Measurements from ENCODE around the gene MRPL50. TPM values are rescaled to one million over a fixed set of nuclear protein-coding genes. Genes with fewer than 3 reads are reported as not detected.

MRPL50 gene
- total RNA-seq, 1 donor from 2014 or later = 16.3 TPM

DNA sequence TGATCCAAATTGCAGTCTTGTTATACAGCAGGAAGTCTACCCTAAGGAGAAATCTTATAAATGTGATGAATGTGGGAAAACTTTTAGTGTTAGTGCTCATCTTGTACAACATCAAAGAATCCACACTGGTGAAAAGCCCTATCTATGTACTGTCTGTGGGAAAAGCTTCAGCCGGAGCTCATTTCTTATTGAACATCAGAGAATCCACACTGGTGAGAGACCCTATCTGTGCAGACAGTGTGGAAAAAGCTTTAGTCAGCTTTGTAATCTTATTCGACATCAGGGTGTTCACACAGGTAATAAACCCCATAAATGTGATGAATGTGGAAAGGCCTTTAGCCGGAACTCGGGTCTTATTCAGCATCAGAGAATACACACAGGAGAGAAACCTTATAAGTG, 10.7 kb upstream of the MRPL50 start:
- Mint-ChIP-seq H3K4me3 (no peak overlapping the region), H3K36me3 (peaks cover 79% of the 10 kb centered on the region), H3K9me3 (peaks cover 41% of the 10 kb centered on the region), H3K27me3 (no peaks in the 10 kb centered on the region), H3K4me1 (ENCODE audit: unreplicated experiment) (no peaks in the 10 kb centered on the region), H3K27ac (no peak overlapping the region)
- no peak for DNase-seq (ENCODE audit: extremely low spot score, unreplicated experiment)
- no peak for TF ChIP-seq CTCF (conservative IDR thresholded peaks at IDR 0.05)

GRCh38 chr9:101408374-101409078, 10.1 kb upstream of the MRPL50 start:
- no peak overlapping the region for H3K4me3 Mint-ChIP-seq
- no peak for DNase-seq (ENCODE audit: extremely low spot score, unreplicated experiment)
- peaks cover 43% of the 10 kb centered on the region for H3K9me3 Mint-ChIP-seq
- peaks cover 81% of the 10 kb centered on the region for H3K36me3 Mint-ChIP-seq
- H3K27ac Mint-ChIP-seq = no peak overlapping the region
- H3K27me3 Mint-ChIP-seq = no peaks in the 10 kb centered on the region
- TF ChIP-seq CTCF (conservative IDR thresholded peaks at IDR 0.05) = no peak
- no peaks in the 10 kb centered on the region for H3K4me1 Mint-ChIP-seq (ENCODE audit: unreplicated experiment)

GRCh38 chr9:101403516-101404285, 5.3 kb upstream of the MRPL50 start:
- peak overlapping the region; percentile 24 for H3K4me3 Mint-ChIP-seq
- H3K27me3 Mint-ChIP-seq = no peaks in the 10 kb centered on the region
- H3K36me3 Mint-ChIP-seq = peaks cover 86% of the 10 kb centered on the region
- DNase-seq (ENCODE audit: extremely low spot score, unreplicated experiment) = no peak
- no peak overlapping the region for H3K27ac Mint-ChIP-seq
- peaks cover 17% of the 10 kb centered on the region for H3K4me1 Mint-ChIP-seq (ENCODE audit: unreplicated experiment)
- H3K9me3 Mint-ChIP-seq = peaks cover 65% of the 10 kb centered on the region
- TF ChIP-seq CTCF (conservative IDR thresholded peaks at IDR 0.05) = no peak

DNA sequence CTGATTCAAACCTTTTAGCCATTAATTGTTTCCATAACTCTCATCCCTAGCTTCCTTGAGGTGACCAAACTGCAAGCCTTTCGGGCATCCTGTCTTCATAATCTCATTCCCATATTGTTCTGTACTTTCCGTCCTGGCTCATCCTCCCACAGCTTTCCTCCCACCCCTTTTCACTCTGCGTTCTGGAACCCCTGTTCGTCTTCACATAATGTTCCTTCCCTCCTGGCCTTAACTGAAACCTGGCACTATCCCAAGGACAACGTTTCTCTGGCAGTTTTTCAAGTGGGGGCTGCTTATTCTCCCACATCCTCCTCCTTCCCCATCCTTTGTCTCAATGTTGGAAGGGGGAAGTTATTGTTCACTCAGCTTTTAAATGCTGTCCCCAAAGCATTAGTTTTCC, 1.7 kb upstream of the MRPL50 start:
- H3K4me3 Mint-ChIP-seq = peak overlapping the region; percentile 99
- no peak for DNase-seq (ENCODE audit: extremely low spot score, unreplicated experiment)
- no peak for TF ChIP-seq CTCF (conservative IDR thresholded peaks at IDR 0.05)
- H3K4me1 Mint-ChIP-seq (ENCODE audit: unreplicated experiment) = peaks cover 31% of the 10 kb centered on the region
- no peaks in the 10 kb centered on the region for H3K27me3 Mint-ChIP-seq
- H3K27ac Mint-ChIP-seq = peak overlapping the region; percentile 10
- peaks cover 43% of the 10 kb centered on the region for H3K9me3 Mint-ChIP-seq
- H3K36me3 Mint-ChIP-seq = peaks cover 79% of the 10 kb centered on the region

DNA sequence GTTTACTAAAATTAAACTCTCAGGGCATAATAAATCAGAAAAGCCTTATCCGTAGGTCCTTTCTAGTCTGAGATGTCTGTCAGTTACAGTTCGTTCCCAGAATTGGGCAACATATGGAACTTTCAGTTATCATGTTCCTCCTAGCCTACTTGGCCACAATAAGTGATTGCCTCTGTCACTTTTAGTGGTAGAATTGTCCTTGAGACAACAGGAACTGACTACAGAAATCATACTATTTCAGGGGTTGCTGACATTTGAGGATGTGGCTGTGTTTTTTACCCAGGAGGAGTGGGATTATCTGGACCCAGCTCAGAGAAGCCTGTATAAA, 1.2 kb upstream of the MRPL50 start:
- Mint-ChIP-seq H3K9me3 (peaks cover 42% of the 10 kb centered on the region), H3K27ac (peak overlapping the region; percentile 99), H3K27me3 (no peaks in the 10 kb centered on the region), H3K36me3 (peaks cover 79% of the 10 kb centered on the region), H3K4me3 (peak overlapping the region; percentile 99), H3K4me1 (ENCODE audit: unreplicated experiment) (peaks cover 31% of the 10 kb centered on the region)
- no peak for TF ChIP-seq CTCF (conservative IDR thresholded peaks at IDR 0.05)
- no peak for DNase-seq (ENCODE audit: extremely low spot score, unreplicated experiment)

All from type B pancreatic cell (in vitro differentiated cells).